ENCODE results near the gene PGM2L1.

The PGM2L1 gene

GRCh38 chr11:74347381-74347780, 50.9 kb downstream of the PGM2L1 start:
- no peak for TF ChIP-seq CTCF (IDR thresholded peaks at IDR 0.05)

GRCh38 chr11:74345420-74345819, 52.8 kb downstream of the PGM2L1 start:
- TF ChIP-seq CTCF (IDR thresholded peaks at IDR 0.05): no peak

GRCh38 chr11:74341921-74342320, 56.3 kb downstream of the PGM2L1 start:
- no peak for TF ChIP-seq CTCF (IDR thresholded peaks at IDR 0.05)

GRCh38 chr11:74339619-74340018, 58.6 kb downstream of the PGM2L1 start:
- no peak for TF ChIP-seq CTCF (IDR thresholded peaks at IDR 0.05)

GRCh38 chr11:74338963-74339362, 59.3 kb downstream of the PGM2L1 start:
- TF ChIP-seq CTCF (IDR thresholded peaks at IDR 0.05): no peak

- no peak for TF ChIP-seq CTCF (IDR thresholded peaks at IDR 0.05)
Observed at GRCh38 chr11:74333193-74333592, 65.0 kb downstream of the PGM2L1 start.

GRCh38 chr11:74332291-74332690, 65.9 kb downstream of the PGM2L1 start:
- TF ChIP-seq CTCF (IDR thresholded peaks at IDR 0.05): no peak

- no peak for TF ChIP-seq CTCF (IDR thresholded peaks at IDR 0.05)
Observed at GRCh38 chr11:74330075-74330858, 68.0 kb downstream of the PGM2L1 start.

All from LNCAP (cell line).